Transverse colon (tissue), 4 donors: ENCODE data around the gene CADPS2.

Source experiments
- CTCF ChIP-seq, 5 experiments: fragments of 200-600 bp in 3 of 5; fragments of 450-650 bp in 2 of 5; sonication (generic) in 3 of 5; IDR thresholded peaks; 1 replicate in 2 of 5; 2 replicates in 3 of 5; pipeline ENCODE4 v1.5.1; 2016 to 2017; ENCODE audit warnings: antibody characterized with exemption in 5 of 5, inconsistent platforms in 3 of 5, mild to moderate bottlenecking in 2 of 5, moderate library complexity in 1 of 5
- POLR2A ChIP-seq: fragments of 450-650 bp; IDR thresholded peaks from one replicate; pipeline ENCODE4 v1.6.1; 2016; ENCODE audit warnings: antibody characterized with exemption, mild to moderate bottlenecking, moderate library complexity
- POLR2AphosphoS5 ChIP-seq, 3 donors: sonication (generic); formaldehyde crosslinking; IDR thresholded peaks; one replicate each; pipeline ENCODE4 v1.6.1; 2016; ENCODE audit warnings: antibody characterized with exemption in 3 of 3

- TF ChIP-seq POLR2AphosphoS5 (IDR thresholded peaks at IDR 0.05), result no peak
- TF ChIP-seq CTCF (IDR thresholded peaks at IDR 0.05), result peak in 4 of 5 experiments; percentile 17 to 34 (median 28)
- no peak for TF ChIP-seq POLR2A
Observed at GRCh38 chr7:122532406-122533269, 353.6 kb downstream of the CADPS2 start.
